Type B pancreatic cell (in vitro differentiated cells): ENCODE results near the gene SPR. TPM values are rescaled to one million over a fixed set of nuclear protein-coding genes. Genes with fewer than 3 reads are reported as not detected.
A peak's percentile ranks its signal among the peaks of the same experiment; 100 is the strongest.

Source experiments
- DNase-seq: peaks from one replicate; pipeline ENCODE4 v3.0.0; 2021; ENCODE audit warnings: mixed read lengths; ENCODE audit not compliant: unreplicated experiment; ENCODE audit errors: extremely low spot score
- H3K27ac Mint-ChIP-seq: 2 replicates; pipeline ENCODE4 v1.8.0; 2021; ENCODE audit warnings: mild to moderate bottlenecking, mixed read lengths
- H3K27me3 Mint-ChIP-seq: 2 replicates; pipeline ENCODE4 v1.8.0; 2021; ENCODE audit warnings: mixed read lengths
- H3K36me3 Mint-ChIP-seq: 2 replicates; pipeline ENCODE4 v1.8.0; 2021; ENCODE audit warnings: mixed read lengths
- H3K4me1 Mint-ChIP-seq: one replicate; pipeline ENCODE4 v1.8.0; 2021; ENCODE audit warnings: mixed read lengths; ENCODE audit not compliant: unreplicated experiment
- H3K4me3 Mint-ChIP-seq: 2 replicates; pipeline ENCODE4 v1.8.0; 2021; ENCODE audit warnings: mild to moderate bottlenecking, mixed read lengths
- H3K9me3 Mint-ChIP-seq: 2 replicates; pipeline ENCODE4 v1.8.0; 2021; ENCODE audit warnings: mixed read lengths
- CTCF ChIP-seq: fragments of 200-600 bp; sonication (generic); conservative IDR thresholded peaks from 2 replicates; pipeline ENCODE4 v1.5.0; 2021; ENCODE audit warnings: antibody characterized with exemption, mild to moderate bottlenecking
- long read RNA-seq: library from polyadenylated mRNA; unstranded; transcript quantifications from one replicate; pipeline ENCODE4 v2.0.0, GENCODE V29; 2020
- total RNA-seq: library from RNA; stranded (reverse); gene quantifications from 2 replicates; pipeline ENCODE4 v1.2.1, GENCODE V29; 2021; ENCODE audit warnings: low replicate concordance

Gene SPR
- 12.4 and 16.0 TPM in 2 replicates for total RNA-seq
- long read RNA-seq, partial matches to known transcripts = 2 of 4 reads
- long read RNA-seq, other reads (novel, unspliced or antisense) = 0 of 4 reads

GRCh38 chr2:72887032-72887739, at the start of gene SPR:
Gene SPR (plus strand): TSS chr2:72887408. CDS start chr2:72887433, 25 bp downstream.
- no peaks in the 10 kb centered on the region for H3K4me1 Mint-ChIP-seq
- peak within 1 kb of the TSS; percentile 86 for H3K4me3 Mint-ChIP-seq
- peak within 1 kb of the TSS; percentile 63 for H3K27ac Mint-ChIP-seq
- no peak for TF ChIP-seq CTCF
- DNase-seq = no peak
- H3K36me3 Mint-ChIP-seq = no peaks in the 10 kb centered on the region
- H3K27me3 Mint-ChIP-seq = peaks cover 53% of the 10 kb centered on the region
- no peaks in the 10 kb centered on the region for H3K9me3 Mint-ChIP-seq

GRCh38 chr2:72840066-72840465, 47.1 kb upstream of the SPR start:
- peaks cover 8% of the 10 kb centered on the region for H3K27me3 Mint-ChIP-seq
- DNase-seq = no peak
- H3K36me3 Mint-ChIP-seq = no peaks in the 10 kb centered on the region
- TF ChIP-seq CTCF = no peak
- no peak overlapping the region for H3K4me3 Mint-ChIP-seq
- H3K9me3 Mint-ChIP-seq = no peaks in the 10 kb centered on the region
- no peaks in the 10 kb centered on the region for H3K4me1 Mint-ChIP-seq
- no peak overlapping the region for H3K27ac Mint-ChIP-seq

GRCh38 chr2:72841462-72842125, 45.6 kb upstream of the SPR start:
- H3K9me3 Mint-ChIP-seq = no peaks in the 10 kb centered on the region
- no peak for TF ChIP-seq CTCF
- no peak overlapping the region for H3K27ac Mint-ChIP-seq
- DNase-seq = no peak
- no peaks in the 10 kb centered on the region for H3K36me3 Mint-ChIP-seq
- no peaks in the 10 kb centered on the region for H3K27me3 Mint-ChIP-seq
- no peaks in the 10 kb centered on the region for H3K4me1 Mint-ChIP-seq
- no peak overlapping the region for H3K4me3 Mint-ChIP-seq

- Mint-ChIP-seq H3K4me3 (no peak overlapping the region), H3K4me1 (no peaks in the 10 kb centered on the region), H3K27me3 (no peaks in the 10 kb centered on the region), H3K9me3 (no peaks in the 10 kb centered on the region), H3K27ac (no peak overlapping the region), H3K36me3 (no peaks in the 10 kb centered on the region)
- no peak for TF ChIP-seq CTCF
- no peak for DNase-seq
Observed at GRCh38 chr2:72843301-72843700, 43.9 kb upstream of the SPR start.

- Mint-ChIP-seq H3K4me3 (no peak overlapping the region), H3K4me1 (no peaks in the 10 kb centered on the region), H3K27me3 (no peaks in the 10 kb centered on the region), H3K36me3 (no peaks in the 10 kb centered on the region), H3K27ac (no peak overlapping the region), H3K9me3 (no peaks in the 10 kb centered on the region)
- DNase-seq = no peak
- TF ChIP-seq CTCF = no peak
Observed at GRCh38 chr2:72846171-72847095, 40.8 kb upstream of the SPR start.
